ENCODE data around the gene CSRP1. TPM values are rescaled to one million over a fixed set of nuclear protein-coding genes. Genes with fewer than 3 reads are reported as not detected.

Gene CSRP1
- total RNA-seq, 3 donors from 2014 or later, result 186 to 1,491 (median 767) TPM

DNA sequence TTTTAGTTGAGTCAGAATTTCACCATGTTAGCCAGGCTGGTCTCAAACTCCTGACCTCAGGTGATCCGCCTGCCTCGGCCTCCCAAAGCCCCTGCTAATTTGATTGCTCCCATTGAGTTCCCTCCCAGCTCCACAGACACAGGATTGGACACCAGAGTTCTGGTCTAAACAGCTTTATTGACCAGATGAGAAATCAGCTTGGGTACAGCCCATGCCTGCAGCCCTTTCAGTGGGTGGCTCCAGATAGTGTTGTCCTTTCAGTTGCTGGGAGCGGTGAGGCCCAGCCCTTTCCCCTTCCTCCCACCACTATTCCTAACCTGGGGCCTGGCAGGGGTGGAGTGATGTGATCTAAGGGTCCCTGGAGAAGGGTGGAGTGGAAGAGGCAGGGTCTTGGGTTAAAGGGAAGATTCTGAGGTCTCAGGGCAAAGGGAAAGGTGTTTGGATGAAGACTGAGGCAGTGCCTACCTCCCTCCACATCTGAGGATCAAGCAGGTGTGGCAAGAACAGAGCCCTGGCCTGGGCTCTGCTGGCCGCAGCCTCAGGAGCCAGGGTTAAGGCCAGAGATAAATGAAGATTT, 23.5 kb downstream of the CSRP1 start:
- TF ChIP-seq POLR2AphosphoS5 (IDR thresholded peaks at IDR 0.05) (peak in 1 of 3 donors; percentile 74), POLR2A (IDR thresholded peaks at IDR 0.05) (no peak)
- Histone ChIP-seq H3K4me3 (no peak overlapping the region), H3K4me1 (peaks cover 0 to 9% of the 10 kb centered on the region in 2 donors), H3K9me3 (no peaks in the 10 kb centered on the region), H3K27me3 (no peaks in the 10 kb centered on the region), H3K27ac (peak overlapping the region; percentile 85 to 91), H3K36me3 (peaks cover 17% of the 10 kb centered on the region)
- intact Hi-C loops (cut with DNase I; ENCODE audit: low total_unique reads), result no loop called here
- DNase-seq (ENCODE audit: low spot score in 2 of 2), result peak in 1 of 2 donors; percentile 34

DNA sequence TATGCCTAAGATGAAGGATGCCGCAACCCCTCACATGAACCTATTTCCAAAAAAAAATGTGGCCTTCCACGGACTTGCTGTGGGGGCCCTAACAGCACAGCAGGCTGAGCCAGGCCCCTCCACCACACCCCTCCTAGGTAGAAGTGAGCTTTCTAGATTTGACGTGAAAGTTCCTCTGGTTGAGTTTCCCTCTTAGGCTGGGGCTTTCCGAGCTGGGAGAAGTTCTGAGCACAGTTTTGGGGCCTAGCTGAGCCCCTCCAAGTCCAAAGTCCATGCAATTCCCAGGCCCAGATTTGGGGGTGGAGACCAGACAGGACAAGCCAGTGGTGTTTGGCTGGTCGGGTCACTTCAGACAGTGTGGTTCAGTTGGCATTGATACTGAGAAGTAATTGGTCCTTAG, 24.2 kb downstream of the CSRP1 start:
- Histone ChIP-seq H3K27ac (peak overlapping the region; percentile 85 to 91), H3K9me3 (no peaks in the 10 kb centered on the region), H3K27me3 (no peaks in the 10 kb centered on the region), H3K4me3 (no peak overlapping the region), H3K36me3 (peaks cover 17% of the 10 kb centered on the region), H3K4me1 (peaks cover 0 to 9% of the 10 kb centered on the region in 2 donors)
- peak in 1 of 2 donors; percentile 43 for DNase-seq (ENCODE audit: low spot score in 2 of 2)
- TF ChIP-seq POLR2AphosphoS5 (IDR thresholded peaks at IDR 0.05) (peak in 1 of 3 donors; percentile 23), POLR2A (IDR thresholded peaks at IDR 0.05) (no peak)
- TF ChIP-seq, protein P1, sequence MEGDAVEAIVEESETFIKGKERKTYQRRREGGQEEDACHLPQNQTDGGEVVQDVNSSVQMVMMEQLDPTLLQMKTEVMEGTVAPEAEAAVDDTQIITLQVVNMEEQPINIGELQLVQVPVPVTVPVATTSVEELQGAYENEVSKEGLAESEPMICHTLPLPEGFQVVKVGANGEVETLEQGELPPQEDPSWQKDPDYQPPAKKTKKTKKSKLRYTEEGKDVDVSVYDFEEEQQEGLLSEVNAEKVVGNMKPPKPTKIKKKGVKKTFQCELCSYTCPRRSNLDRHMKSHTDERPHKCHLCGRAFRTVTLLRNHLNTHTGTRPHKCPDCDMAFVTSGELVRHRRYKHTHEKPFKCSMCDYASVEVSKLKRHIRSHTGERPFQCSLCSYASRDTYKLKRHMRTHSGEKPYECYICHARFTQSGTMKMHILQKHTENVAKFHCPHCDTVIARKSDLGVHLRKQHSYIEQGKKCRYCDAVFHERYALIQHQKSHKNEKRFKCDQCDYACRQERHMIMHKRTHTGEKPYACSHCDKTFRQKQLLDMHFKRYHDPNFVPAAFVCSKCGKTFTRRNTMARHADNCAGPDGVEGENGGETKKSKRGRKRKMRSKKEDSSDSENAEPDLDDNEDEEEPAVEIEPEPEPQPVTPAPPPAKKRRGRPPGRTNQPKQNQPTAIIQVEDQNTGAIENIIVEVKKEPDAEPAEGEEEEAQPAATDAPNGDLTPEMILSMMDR (IDR thresholded peaks at IDR 0.05), result peak in 1 of 3 donors; percentile 24
- intact Hi-C loops (cut with DNase I; ENCODE audit: low total_unique reads), result no loop called here

DNA sequence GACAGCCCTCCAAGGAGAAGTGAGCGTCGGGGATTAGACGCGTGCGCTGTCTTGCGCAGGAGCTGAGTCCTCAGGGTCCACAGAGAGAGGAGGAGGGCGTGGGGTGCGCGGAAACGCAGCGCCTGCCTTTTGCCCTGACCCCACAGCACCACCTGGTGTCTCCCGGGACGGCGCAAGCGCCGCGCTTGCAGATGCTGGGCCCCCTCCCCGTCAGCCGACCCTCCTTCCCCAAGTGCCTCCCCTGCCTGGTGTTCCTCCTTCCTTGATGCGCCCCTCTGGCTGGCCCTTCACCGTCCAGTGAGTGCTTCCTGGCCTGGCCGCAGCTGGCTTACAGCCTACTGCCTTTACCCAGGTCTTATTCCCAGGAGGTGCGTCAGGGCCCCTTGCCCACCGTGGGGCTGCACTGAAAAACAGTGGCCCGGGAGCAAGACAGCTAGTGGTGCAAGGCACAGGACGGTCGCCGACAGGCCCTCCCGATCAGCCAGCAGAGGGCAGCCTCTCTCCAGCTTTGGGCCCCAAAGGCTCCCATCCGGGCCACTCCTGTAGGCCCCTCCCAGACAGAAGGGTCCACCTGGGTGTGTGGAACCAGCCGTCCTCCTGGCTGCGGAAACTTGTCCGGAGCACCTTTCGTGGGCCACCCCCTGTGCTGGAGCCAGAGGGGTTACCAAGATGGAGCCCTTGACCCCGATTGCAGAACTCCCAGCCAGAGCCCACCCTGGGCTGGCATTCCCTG, 25.0 kb downstream of the CSRP1 start:
- Histone ChIP-seq H3K9me3 (no peaks in the 10 kb centered on the region), H3K4me1 (peaks cover 0 to 9% of the 10 kb centered on the region in 2 donors), H3K4me3 (peak overlapping the region; percentile 14 to 57 (median 46)), H3K27me3 (no peaks in the 10 kb centered on the region), H3K27ac (peak overlapping the region; percentile 85 to 91), H3K36me3 (peaks cover 17% of the 10 kb centered on the region)
- TF ChIP-seq, protein P1 (IDR thresholded peaks at IDR 0.05), result peak; percentile 67 to 98 (median 97)
- TF ChIP-seq POLR2A (IDR thresholded peaks at IDR 0.05) (no peak), POLR2AphosphoS5 (IDR thresholded peaks at IDR 0.05) (peak; percentile 12 to 58 (median 57))
- intact Hi-C loops (cut with DNase I; ENCODE audit: low total_unique reads), result no loop called here
- peak; percentile 88 to 90 for DNase-seq (ENCODE audit: low spot score in 2 of 2)

DNA sequence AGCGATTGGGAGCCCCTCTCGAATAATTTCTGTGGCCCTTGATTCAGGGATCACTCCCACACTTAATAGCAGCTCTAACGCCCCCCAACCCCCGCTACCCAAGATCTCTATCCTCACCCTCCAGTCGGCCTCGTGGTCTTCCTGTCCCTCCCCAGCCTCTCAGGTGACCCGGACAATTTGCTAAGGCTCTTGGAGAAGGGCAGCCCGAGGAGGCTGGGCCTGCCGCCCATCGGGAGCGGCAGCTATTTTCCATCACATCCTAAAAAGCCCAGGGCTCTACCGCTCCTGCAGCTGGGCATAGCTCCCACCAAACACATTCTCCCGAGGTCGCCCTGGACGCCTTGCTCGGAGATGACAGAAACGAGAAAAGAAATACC, 25.9 kb downstream of the CSRP1 start:
- Histone ChIP-seq H3K36me3 (peaks cover 17% of the 10 kb centered on the region), H3K4me1 (peaks cover 0 to 9% of the 10 kb centered on the region in 2 donors), H3K9me3 (no peaks in the 10 kb centered on the region), H3K27me3 (no peaks in the 10 kb centered on the region), H3K27ac (peak overlapping the region; percentile 85 to 91), H3K4me3 (peak overlapping the region; percentile 17 to 57 (median 46))
- intact Hi-C loops (cut with DNase I; ENCODE audit: low total_unique reads), result no loop called here
- TF ChIP-seq, protein P1 (IDR thresholded peaks at IDR 0.05), result peak in 1 of 3 donors; percentile 12
- TF ChIP-seq POLR2AphosphoS5 (IDR thresholded peaks at IDR 0.05), result no peak
- DNase-seq (ENCODE audit: low spot score in 2 of 2), result peak in 1 of 2 donors; percentile 46

DNA sequence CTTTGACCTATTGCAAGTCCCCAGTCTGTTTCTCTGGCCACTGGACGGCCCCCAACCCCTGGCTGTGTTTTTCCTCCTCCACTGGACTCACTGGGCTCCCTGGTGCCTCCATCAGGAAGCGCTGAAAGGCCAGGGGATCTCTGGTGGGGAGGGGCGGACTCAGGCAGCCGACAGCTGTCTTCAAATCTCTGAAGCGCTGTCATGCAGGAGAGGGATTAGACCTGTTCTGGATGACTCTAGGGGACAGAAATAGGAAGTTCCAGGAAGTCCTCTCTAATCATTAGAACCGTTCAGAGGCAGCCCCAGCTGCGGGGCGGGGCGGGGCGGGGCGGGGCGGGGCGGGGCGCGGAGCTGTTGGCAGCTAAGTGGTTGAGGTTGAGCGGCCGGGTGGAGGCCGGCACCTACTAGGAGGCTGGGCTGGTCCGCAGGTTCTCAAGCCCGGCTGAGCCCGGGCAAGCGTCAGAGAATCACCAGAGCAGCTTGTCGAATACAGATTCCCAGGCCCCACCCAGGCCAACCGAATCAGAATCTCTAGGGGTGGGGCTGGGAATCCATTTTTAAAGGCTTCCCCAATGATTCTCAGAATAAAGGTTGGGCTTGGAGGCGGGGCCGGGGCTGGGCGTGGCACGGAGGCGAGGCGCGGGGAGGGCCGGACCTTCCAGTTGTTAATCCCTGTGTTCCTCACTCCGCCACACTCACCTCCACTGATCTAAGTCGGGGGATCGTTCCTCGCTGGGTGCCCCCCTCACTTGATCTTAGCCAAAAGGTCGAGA, 26.5 kb downstream of the CSRP1 start:
- Histone ChIP-seq H3K36me3 (peaks cover 13% of the 10 kb centered on the region), H3K27ac (peak overlapping the region; percentile 85 to 91), H3K4me1 (peaks cover 0 to 9% of the 10 kb centered on the region in 2 donors), H3K27me3 (no peaks in the 10 kb centered on the region), H3K4me3 (peak overlapping the region; percentile 17 to 57 (median 46)), H3K9me3 (no peaks in the 10 kb centered on the region)
- peak; percentile 90 to 95 for DNase-seq (ENCODE audit: low spot score in 2 of 2)
- no peak for TF ChIP-seq POLR2A (IDR thresholded peaks at IDR 0.05)
- TF ChIP-seq POLR2AphosphoS5 (IDR thresholded peaks at IDR 0.05), result peak in 1 of 3 donors; percentile 49
- intact Hi-C loops (cut with DNase I; ENCODE audit: low total_unique reads), result no loop called here
